ENCODE results near the gene KLHDC3.

GRCh38 chr6:43050981-43051380 is 36.9 kb downstream of the KLHDC3 start:
- TF ChIP-seq YY1 (IDR thresholded peaks at IDR 0.05; ENCODE audit: insufficient read depth, insufficient read length) (no peak), SUZ12 (IDR thresholded peaks at IDR 0.05; ENCODE audit: extremely low read depth, insufficient read depth, insufficient read length) (no peak)
